Forelimb muscle (tissue), 1 donor: Measurements from ENCODE around the gene TMEM156. TPM values are rescaled to one million over a fixed set of nuclear protein-coding genes. Genes with fewer than 3 reads are reported as not detected.

ENCODE experiments used
- DNase-seq: peaks from one replicate; pipeline ENCODE4 v3.0.0-alpha.2; 2013; ENCODE audit warnings: low read depth
- polyA plus RNA-seq: library from polyadenylated mRNA; unstranded; fragments of 120-200 nt; gene quantifications from one replicate; pipeline ENCODE4 v1.2.1, GENCODE V29; 2013; ENCODE audit not compliant: insufficient read length

The TMEM156 gene
- 0.18 TPM for polyA plus RNA-seq

GRCh38 chr4:39032218-39033085, at the start of gene TMEM156:
TSS of gene TMEM156 (minus strand) at chr4:39032409. CDS start at chr4:39032313, 96 bp downstream.
- DNase-seq: no peak

- DNase-seq: no peak
Observed at GRCh38 chr4:39078829-39079228, 46.6 kb upstream of the TMEM156 start.

GRCh38 chr4:39068907-39069306, 36.7 kb upstream of the TMEM156 start:
- no peak for DNase-seq

- DNase-seq: no peak
Observed at GRCh38 chr4:39067451-39067850, 35.2 kb upstream of the TMEM156 start.

GRCh38 chr4:39067031-39067430, 34.8 kb upstream of the TMEM156 start:
- no peak for DNase-seq

- no peak for DNase-seq
Observed at GRCh38 chr4:39066371-39066770, 34.2 kb upstream of the TMEM156 start.

- no peak for DNase-seq
Observed at GRCh38 chr4:39063430-39063829, 31.2 kb upstream of the TMEM156 start.

GRCh38 chr4:39062770-39063097, 30.5 kb upstream of the TMEM156 start:
- DNase-seq: no peak

- no peak for DNase-seq
Observed at GRCh38 chr4:39062094-39062769, 30.0 kb upstream of the TMEM156 start, which contains the start of gene KLHL5. TSS of gene KLHL5 (plus strand) at chr4:39062232. CDS start at chr4:39062653, 421 bp downstream.

GRCh38 chr4:39061457-39061856, 29.2 kb upstream of the TMEM156 start:
- no peak for DNase-seq

- DNase-seq: no peak
Observed at GRCh38 chr4:39056023-39056422, 23.8 kb upstream of the TMEM156 start.

GRCh38 chr4:39054497-39054896, 22.3 kb upstream of the TMEM156 start:
- DNase-seq: no peak

GRCh38 chr4:39053983-39054382, 21.8 kb upstream of the TMEM156 start:
- no peak for DNase-seq

- DNase-seq: no peak
Observed at GRCh38 chr4:39051492-39051891, 19.3 kb upstream of the TMEM156 start.

- DNase-seq: no peak
Observed at GRCh38 chr4:39050590-39050989, 18.4 kb upstream of the TMEM156 start.

- DNase-seq: no peak
Observed at GRCh38 chr4:39048311-39048710, 16.1 kb upstream of the TMEM156 start.

GRCh38 chr4:39047681-39048080, 15.5 kb upstream of the TMEM156 start:
- no peak for DNase-seq

GRCh38 chr4:39046249-39046648, 14.0 kb upstream of the TMEM156 start:
- DNase-seq: no peak

- no peak for DNase-seq
Observed at GRCh38 chr4:39045827-39046221, 13.6 kb upstream of the TMEM156 start.

- no peak for DNase-seq
Observed at GRCh38 chr4:39044956-39045826, 13.0 kb upstream of the TMEM156 start.

GRCh38 chr4:39044364-39044955, 12.3 kb upstream of the TMEM156 start:
- DNase-seq: peak; percentile 66
